CD4-positive, CD25-positive, alpha-beta regulatory T cell (primary cell): ENCODE results near the gene PRICKLE2. TPM values are rescaled to one million over a fixed set of nuclear protein-coding genes. Genes with fewer than 3 reads are reported as not detected.

Source experiments
- ATAC-seq, 2 donors: fragments of 150-1000 bp; cut with Tn5 transposase; one replicate each; pipeline ENCODE4 v1.10.0; 2021; ENCODE audit warnings: low read depth in 2 of 2, moderate number of reproducible peaks in 2 of 2, moderate library complexity in 1 of 2
- DNase-seq, 3 donors: peaks; one replicate each; pipeline versions ENCODE4 v3.0.0 to v3.0.0-alpha.2; 2012 to 2022; ENCODE audit warnings: mixed read lengths in 1 of 3
- H3K27ac ChIP-seq: one replicate; pipeline ENCODE4 v1.7.0; 2013; ENCODE audit warnings: mild to moderate bottlenecking, low read length; ENCODE audit not compliant: insufficient read depth, poor library complexity, severe bottlenecking
- H3K27me3 ChIP-seq: one replicate; pipeline ENCODE4 v1.7.0; 2013; ENCODE audit warnings: low read length; ENCODE audit not compliant: control insufficient read depth, insufficient read depth
- H3K36me3 ChIP-seq: one replicate; pipeline ENCODE4 v1.7.0; 2013; ENCODE audit warnings: mild to moderate bottlenecking, low read length, moderate library complexity; ENCODE audit not compliant: control insufficient read depth, insufficient read depth
- H3K4me1 ChIP-seq: 2 replicates; pipeline ENCODE4 v1.7.0; 2013; ENCODE audit warnings: mild to moderate bottlenecking, low read length; ENCODE audit not compliant: insufficient read depth, control insufficient read depth, poor library complexity, severe bottlenecking
- H3K4me3 ChIP-seq: one replicate; pipeline ENCODE4 v1.7.0; 2013; ENCODE audit warnings: low read depth, mild to moderate bottlenecking, low read length, moderate library complexity
- H3K9me3 ChIP-seq, 2 experiments: 1 replicate in 1 of 2; 2 replicates in 1 of 2; pipeline ENCODE4 v1.7.0; 2013; ENCODE audit warnings: low read length in 2 of 2, mild to moderate bottlenecking in 1 of 2, moderate library complexity in 1 of 2; ENCODE audit not compliant: control insufficient read depth in 2 of 2
- H3K27ac Mint-ChIP-seq, 3 donors: one replicate each; pipeline ENCODE4 v1.8.0; 2020 to 2022; ENCODE audit warnings: mild to moderate bottlenecking in 3 of 3, mixed read lengths in 3 of 3, moderate library complexity in 2 of 3
- H3K27me3 Mint-ChIP-seq: one replicate; pipeline ENCODE4 v1.8.0; 2022; ENCODE audit warnings: mild to moderate bottlenecking, mixed read lengths
- H3K36me3 Mint-ChIP-seq: one replicate; pipeline ENCODE4 v1.8.0; 2020; ENCODE audit warnings: mixed read lengths
- H3K4me1 Mint-ChIP-seq, 4 donors: one replicate each; pipeline ENCODE4 v1.8.0; 2020 to 2022; ENCODE audit warnings: mixed read lengths in 4 of 4, mild to moderate bottlenecking in 1 of 4
- H3K4me3 Mint-ChIP-seq, 4 donors: one replicate each; pipeline ENCODE4 v1.8.0; 2020 to 2022; ENCODE audit warnings: mild to moderate bottlenecking in 4 of 4, mixed read lengths in 4 of 4, moderate library complexity in 3 of 4
- H3K9me3 Mint-ChIP-seq, 7 donors: one replicate each; pipeline ENCODE4 v1.8.0; 2020 to 2022; ENCODE audit warnings: mixed read lengths in 7 of 7, mild to moderate bottlenecking in 3 of 7, moderate library complexity in 2 of 7
- polyA plus RNA-seq, 4 donors: library from polyadenylated mRNA; unstranded; fragments of 300-500 nt; fragmentation: Illumina TruSeq; gene quantifications; one replicate each; pipeline ENCODE4 v1.2.3, GENCODE V29; 2021
- total RNA-seq: library from RNA; stranded (reverse); gene quantifications from one replicate; pipeline ENCODE4 v1.2.3, GENCODE V29; 2022

The PRICKLE2 gene
- total and polyA plus RNA-seq, 5 donors from 2014 or later = 0.15 TPM; not detected in 4

DNA sequence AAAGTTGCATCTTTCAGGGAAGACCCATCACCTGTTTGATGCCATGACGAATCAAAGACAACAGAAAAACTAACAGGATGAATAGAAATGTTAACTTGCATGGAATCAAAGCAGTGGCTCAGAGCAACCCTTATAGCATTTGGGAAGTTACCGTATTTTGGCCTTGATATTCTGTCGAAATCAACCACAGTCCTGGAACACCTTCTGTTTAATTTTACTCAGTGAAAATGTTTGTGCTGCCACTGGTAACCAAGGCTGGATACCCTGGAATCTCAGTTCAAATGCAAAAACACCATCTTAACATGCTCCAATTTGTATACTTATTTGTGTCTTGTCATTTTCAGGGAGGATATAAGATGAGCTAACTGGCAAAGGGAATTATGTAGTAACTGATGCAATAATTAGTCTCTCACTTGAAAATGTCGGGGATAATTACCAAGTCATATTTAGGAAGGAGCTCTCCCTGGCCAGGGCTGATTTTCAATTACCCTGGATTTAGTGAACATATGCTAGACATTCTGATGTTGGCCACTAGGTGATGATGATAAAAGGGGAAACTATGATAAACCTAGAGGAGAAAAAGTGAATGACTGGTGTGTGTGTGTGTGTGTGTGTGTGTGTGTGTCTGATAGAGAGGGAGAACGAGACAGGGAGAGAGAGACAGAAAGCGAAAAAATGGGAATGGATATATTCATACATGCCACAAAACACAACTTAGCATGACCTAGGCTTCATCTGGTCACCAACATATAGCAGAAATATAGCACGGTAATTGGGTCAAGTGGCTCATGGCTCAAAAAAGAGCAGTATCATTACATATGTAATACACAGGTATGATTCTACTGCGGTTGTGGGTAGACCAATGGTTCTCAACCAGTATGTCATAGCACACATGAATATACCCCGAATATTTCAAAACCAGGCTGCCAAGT lies 19.0 kb upstream of the PRICKLE2 start:
- no peaks in the 10 kb centered on the region for H3K27me3 ChIP-seq
- H3K4me3 ChIP-seq = no peak overlapping the region
- Mint-ChIP-seq H3K36me3 (no peaks in the 10 kb centered on the region), H3K4me3 (no peak overlapping the region), H3K27ac (no peak overlapping the region), H3K4me1 (no peaks in the 10 kb centered on the region), H3K9me3 (peaks cover 0 to 3% (median 0%) of the 10 kb centered on the region in 7 donors), H3K27me3 (peaks cover 5% of the 10 kb centered on the region)
- ATAC-seq (no peak), DNase-seq (no peak)
- H3K27ac ChIP-seq = no peak overlapping the region
- no peaks in the 10 kb centered on the region for H3K36me3 ChIP-seq
- H3K9me3 ChIP-seq = no peaks in the 10 kb centered on the region
- H3K4me1 ChIP-seq = no peaks in the 10 kb centered on the region

DNA sequence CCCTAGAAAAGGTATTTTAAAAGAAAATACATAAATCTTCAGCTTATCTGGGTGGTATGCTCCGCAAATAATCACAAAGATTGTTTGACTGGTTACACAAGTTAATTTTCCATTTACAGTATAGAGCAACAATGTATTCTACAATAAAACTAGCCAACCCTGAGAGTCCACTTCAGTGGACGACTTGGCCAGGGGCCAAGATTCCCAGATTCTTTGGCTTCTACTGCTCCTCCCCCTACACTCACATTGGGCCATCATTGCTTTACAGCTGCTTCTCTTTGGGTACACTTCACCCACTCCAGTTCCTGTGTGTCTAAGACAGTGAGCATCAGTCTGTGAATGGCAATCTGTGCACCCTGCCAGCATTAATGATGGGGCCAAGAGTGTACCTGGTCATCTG lies 17.2 kb upstream of the PRICKLE2 start:
- H3K4me3 ChIP-seq = no peak overlapping the region
- no peak overlapping the region for H3K27ac Mint-ChIP-seq
- DNase-seq (no peak), ATAC-seq (no peak)
- no peak overlapping the region for H3K27ac ChIP-seq
- H3K27me3 Mint-ChIP-seq = peaks cover 5% of the 10 kb centered on the region
- no peaks in the 10 kb centered on the region for H3K4me1 ChIP-seq
- H3K4me3 Mint-ChIP-seq = no peak overlapping the region
- H3K9me3 ChIP-seq = no peaks in the 10 kb centered on the region
- H3K27me3 ChIP-seq = no peaks in the 10 kb centered on the region
- H3K36me3 Mint-ChIP-seq = no peaks in the 10 kb centered on the region
- H3K4me1 Mint-ChIP-seq = no peaks in the 10 kb centered on the region
- no peaks in the 10 kb centered on the region for H3K36me3 ChIP-seq
- H3K9me3 Mint-ChIP-seq = peaks cover 0 to 3% (median 0%) of the 10 kb centered on the region in 7 donors

DNA sequence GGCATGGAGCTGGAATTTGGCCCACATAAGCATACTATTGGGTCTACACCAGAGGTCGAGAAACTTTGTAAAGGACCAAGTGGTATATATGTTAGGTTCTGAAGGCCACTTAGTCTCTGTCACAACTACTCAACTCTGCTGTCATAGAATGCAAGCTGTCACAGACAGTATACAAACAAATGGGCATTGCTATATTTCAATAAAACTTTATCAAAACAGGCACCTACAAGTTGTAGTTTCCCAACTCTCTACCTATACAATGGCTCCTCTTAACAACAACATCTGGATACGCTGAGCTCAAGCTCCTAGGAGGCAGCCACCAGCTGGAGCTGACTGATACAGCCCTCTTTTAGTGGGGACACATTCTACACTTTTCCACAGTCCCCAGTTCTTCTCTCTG lies 15.7 kb upstream of the PRICKLE2 start:
- no peak overlapping the region for H3K4me3 ChIP-seq
- H3K36me3 Mint-ChIP-seq = no peaks in the 10 kb centered on the region
- H3K27ac Mint-ChIP-seq = no peak overlapping the region

DNA sequence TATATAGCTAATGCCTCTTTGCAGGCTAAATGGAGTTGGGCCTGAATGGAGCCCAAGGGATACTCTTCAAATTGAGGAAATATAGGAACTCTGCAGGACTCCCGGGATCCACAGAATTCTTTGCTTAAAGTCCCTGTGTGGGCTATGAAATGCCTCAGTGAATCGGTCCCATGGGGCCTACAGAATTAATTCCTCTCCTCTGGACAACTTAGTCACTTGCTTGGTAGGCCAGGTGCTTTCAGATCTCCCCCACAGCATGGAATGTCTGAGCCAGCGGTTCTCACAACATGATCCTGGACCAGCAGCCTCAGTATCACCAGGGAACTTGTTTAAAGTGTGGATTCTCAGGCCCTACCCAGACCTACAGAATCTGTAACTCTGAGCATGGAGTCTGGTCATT lies 15.1 kb upstream of the PRICKLE2 start:
- H3K36me3 ChIP-seq = no peaks in the 10 kb centered on the region
- H3K27me3 ChIP-seq = no peaks in the 10 kb centered on the region
- Mint-ChIP-seq H3K27me3 (peaks cover 5% of the 10 kb centered on the region), H3K4me3 (no peak overlapping the region), H3K4me1 (no peaks in the 10 kb centered on the region), H3K36me3 (no peaks in the 10 kb centered on the region), H3K27ac (no peak overlapping the region), H3K9me3 (peaks cover 0 to 6% (median 2%) of the 10 kb centered on the region in 7 donors)
- DNase-seq (no peak), ATAC-seq (no peak)
- H3K4me1 ChIP-seq = no peaks in the 10 kb centered on the region
- H3K4me3 ChIP-seq = no peak overlapping the region
- no peaks in the 10 kb centered on the region for H3K9me3 ChIP-seq
- no peak overlapping the region for H3K27ac ChIP-seq

More for the DNA sequence above, 15.7 kb upstream of the PRICKLE2 start:
- no peak for DNase-seq
- H3K4me1 Mint-ChIP-seq = no peaks in the 10 kb centered on the region
- Histone ChIP-seq H3K36me3 (no peaks in the 10 kb centered on the region), H3K9me3 (no peaks in the 10 kb centered on the region), H3K27ac (no peak overlapping the region), H3K27me3 (no peaks in the 10 kb centered on the region), H3K4me1 (no peaks in the 10 kb centered on the region)
- H3K4me3 Mint-ChIP-seq = no peak overlapping the region
- H3K9me3 Mint-ChIP-seq = peaks cover 0 to 6% (median 0%) of the 10 kb centered on the region in 7 donors
- ATAC-seq = no peak
- H3K27me3 Mint-ChIP-seq = peaks cover 5% of the 10 kb centered on the region

DNA sequence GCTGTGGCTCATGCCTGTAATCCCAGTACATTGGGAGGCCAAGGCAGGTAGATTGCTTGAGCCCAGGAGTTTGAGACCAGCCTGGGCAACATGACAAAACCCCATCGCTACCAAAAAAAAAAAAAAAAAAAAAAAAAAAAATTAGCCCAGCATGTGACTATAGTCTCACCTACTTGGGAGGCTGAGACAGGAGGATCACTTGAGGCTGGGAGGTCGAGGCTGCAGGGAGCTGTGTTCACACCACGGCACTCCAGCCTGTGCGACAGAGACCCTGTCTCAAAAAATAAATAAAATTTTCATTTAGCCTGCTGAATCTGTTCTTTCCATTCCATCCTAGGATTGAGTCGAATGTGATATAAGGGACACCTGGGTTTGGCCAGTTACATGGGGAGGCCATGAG lies 14.6 kb upstream of the PRICKLE2 start:
- H3K4me3 Mint-ChIP-seq = no peak overlapping the region
- no peak for DNase-seq
- Histone ChIP-seq H3K36me3 (no peaks in the 10 kb centered on the region), H3K27me3 (no peaks in the 10 kb centered on the region), H3K9me3 (no peaks in the 10 kb centered on the region), H3K4me1 (no peaks in the 10 kb centered on the region), H3K27ac (no peak overlapping the region), H3K4me3 (no peak overlapping the region)
- peaks cover 0 to 6% (median 2%) of the 10 kb centered on the region in 7 donors for H3K9me3 Mint-ChIP-seq
- no peak for ATAC-seq
- no peaks in the 10 kb centered on the region for H3K4me1 Mint-ChIP-seq
- no peaks in the 10 kb centered on the region for H3K36me3 Mint-ChIP-seq
- H3K27ac Mint-ChIP-seq = no peak overlapping the region
- peaks cover 5% of the 10 kb centered on the region for H3K27me3 Mint-ChIP-seq

DNA sequence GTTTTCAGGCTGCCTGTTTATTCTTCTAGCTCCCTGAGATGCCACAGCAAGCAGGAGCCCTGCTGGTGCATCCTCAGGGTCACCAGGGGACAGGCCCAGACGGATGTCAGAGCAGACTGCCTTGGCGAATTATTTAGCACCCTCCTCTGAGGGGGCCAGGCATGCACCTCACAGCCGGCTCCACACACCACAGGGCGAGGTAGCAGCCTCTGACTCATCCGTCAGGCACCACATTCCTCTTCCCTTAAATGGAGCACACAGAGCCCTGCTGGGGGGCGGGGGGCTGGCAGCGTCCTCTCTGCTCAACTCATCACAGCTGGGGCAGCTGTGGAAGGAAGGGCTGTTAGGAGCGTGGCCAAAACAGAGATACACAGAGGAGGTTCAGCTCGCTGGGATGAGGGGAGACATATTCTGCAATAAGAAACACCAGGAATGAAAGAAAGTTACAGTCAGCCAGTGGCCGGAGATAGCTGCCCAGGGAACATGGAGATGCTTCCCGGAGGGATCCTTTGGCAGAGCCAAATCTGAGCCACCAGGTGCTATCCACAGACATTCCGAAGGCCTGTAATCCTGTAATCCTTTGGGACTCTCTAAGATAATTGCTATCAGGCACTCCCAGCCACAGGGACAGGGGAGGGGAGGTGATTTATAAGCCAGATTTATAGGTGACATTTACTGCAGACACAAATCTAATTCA lies 13.9 kb upstream of the PRICKLE2 start:
- H3K36me3 ChIP-seq = no peaks in the 10 kb centered on the region
- Mint-ChIP-seq H3K4me3 (no peak overlapping the region), H3K27ac (no peak overlapping the region), H3K36me3 (no peaks in the 10 kb centered on the region), H3K4me1 (no peaks in the 10 kb centered on the region), H3K27me3 (peaks cover 5% of the 10 kb centered on the region), H3K9me3 (peaks cover 0 to 10% (median 4%) of the 10 kb centered on the region in 7 donors)
- H3K27me3 ChIP-seq = no peaks in the 10 kb centered on the region
- no peak overlapping the region for H3K4me3 ChIP-seq
- ATAC-seq = no peak
- no peaks in the 10 kb centered on the region for H3K4me1 ChIP-seq
- H3K9me3 ChIP-seq = no peaks in the 10 kb centered on the region
- no peak overlapping the region for H3K27ac ChIP-seq
- no peak for DNase-seq

DNA sequence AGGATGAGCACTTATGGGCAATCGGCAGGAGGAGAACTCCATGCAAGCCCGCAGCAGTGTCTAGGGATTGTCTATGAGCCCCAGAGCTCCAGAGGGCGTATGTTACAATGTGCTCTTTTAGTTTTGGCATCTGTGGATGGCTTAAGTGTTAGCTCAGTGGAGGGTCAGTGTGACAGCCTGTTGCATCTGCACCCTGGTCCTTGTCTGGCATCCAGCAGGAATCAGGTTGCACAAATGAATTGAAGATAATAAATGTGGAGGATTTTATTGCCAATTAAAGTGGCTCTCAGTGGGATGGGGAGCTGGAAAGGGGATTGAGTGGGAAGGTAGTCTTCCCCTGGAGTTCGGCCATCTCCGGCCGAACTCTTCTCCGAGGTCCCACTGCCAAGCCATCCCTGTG lies 11.8 kb upstream of the PRICKLE2 start:
- Mint-ChIP-seq H3K9me3 (peaks cover 0 to 10% (median 4%) of the 10 kb centered on the region in 7 donors), H3K36me3 (no peaks in the 10 kb centered on the region), H3K27me3 (peaks cover 2% of the 10 kb centered on the region), H3K4me3 (no peak overlapping the region), H3K27ac (no peak overlapping the region), H3K4me1 (no peaks in the 10 kb centered on the region)
- H3K27me3 ChIP-seq = no peaks in the 10 kb centered on the region
- H3K4me1 ChIP-seq = no peaks in the 10 kb centered on the region
- no peak for ATAC-seq
- no peaks in the 10 kb centered on the region for H3K36me3 ChIP-seq
- no peak overlapping the region for H3K4me3 ChIP-seq
- no peak overlapping the region for H3K27ac ChIP-seq
- no peaks in the 10 kb centered on the region for H3K9me3 ChIP-seq
- no peak for DNase-seq
